CD4-positive, alpha-beta T cell (primary cell): ENCODE results near the gene C10orf62. TPM values are rescaled to one million over a fixed set of nuclear protein-coding genes. Genes with fewer than 3 reads are reported as not detected.

ENCODE experiments used
- ATAC-seq: fragments of 200-7000 bp; cut with Tn5 transposase; one replicate; pipeline ENCODE4 v1.10.0; 2022; ENCODE audit warnings: mild to moderate bottlenecking; ENCODE audit not compliant: poor library complexity
- CTCF ChIA-PET: fragments of 350-600 bp; sonication (Branson Sonifier 250); formaldehyde crosslinking; loops from one replicate; lab custom pipeline; 2021; ENCODE audit warnings: antibody characterized with exemption, inconsistent platforms; lab: Charles Lee
- POLR2A ChIA-PET: fragments of 350-600 bp; sonication (Branson Sonifier 250); formaldehyde crosslinking; loops from one replicate; lab custom pipeline; 2021; ENCODE audit warnings: antibody characterized with exemption, inconsistent platforms; lab: Charles Lee
- DNase-seq, 14 experiments: peaks; one replicate each; pipeline ENCODE4 v3.0.0-alpha.2; 2013 to 2020; ENCODE audit warnings: mixed read lengths in 2 of 14
- H3K27ac ChIP-seq, 2 donors: one replicate each; pipeline versions ENCODE4 v1.5.1 to v1.7.0; 2013; ENCODE audit warnings: low read length in 2 of 2, low read depth in 1 of 2, mild to moderate bottlenecking in 1 of 2
- H3K27me3 ChIP-seq, 2 experiments: 1 replicate in 1 of 2; 2 replicates in 1 of 2; pipeline versions ENCODE4 v1.6.1 to v1.7.0; 2013; ENCODE audit warnings: low read length in 2 of 2, control low read depth in 1 of 2, mild to moderate bottlenecking in 1 of 2, moderate library complexity in 1 of 2; ENCODE audit not compliant: insufficient read depth in 2 of 2, control insufficient read depth in 1 of 2
- H3K36me3 ChIP-seq: one replicate; pipeline ENCODE4 v1.6.1; 2013; ENCODE audit warnings: low read length, control low read depth; ENCODE audit not compliant: insufficient read depth
- H3K4me1 ChIP-seq: one replicate; pipeline ENCODE4 v1.6.1; 2013; ENCODE audit warnings: low read length, control low read depth; ENCODE audit not compliant: insufficient read depth
- H3K4me3 ChIP-seq: one replicate; pipeline ENCODE4 v1.5.1; 2013; ENCODE audit warnings: mild to moderate bottlenecking, low read length, moderate library complexity
- H3K9me3 ChIP-seq, 2 experiments: 1 replicate in 1 of 2; 2 replicates in 1 of 2; pipeline versions ENCODE4 v1.6.1 to v1.7.0; 2013; ENCODE audit warnings: low read length in 2 of 2, mild to moderate bottlenecking in 2 of 2, control low read depth in 1 of 2, moderate library complexity in 1 of 2; ENCODE audit not compliant: control insufficient read depth in 1 of 2, insufficient read depth in 1 of 2
- H3K27ac Mint-ChIP-seq: one replicate; pipeline ENCODE4 v1.8.0; 2020; ENCODE audit warnings: mixed read lengths
- H3K27me3 Mint-ChIP-seq: one replicate; pipeline ENCODE4 v1.8.0; 2021; ENCODE audit warnings: mixed read lengths
- H3K36me3 Mint-ChIP-seq: one replicate; pipeline ENCODE4 v1.8.0; 2021; ENCODE audit warnings: low read depth, mixed read lengths
- H3K4me1 Mint-ChIP-seq: one replicate; pipeline ENCODE4 v1.8.0; 2021; ENCODE audit warnings: low read depth, mixed read lengths
- H3K4me3 Mint-ChIP-seq: one replicate; pipeline ENCODE4 v1.8.0; 2020; ENCODE audit warnings: mild to moderate bottlenecking, mixed read lengths
- H3K9me3 Mint-ChIP-seq: one replicate; pipeline ENCODE4 v1.8.0; 2020; ENCODE audit warnings: mixed read lengths
- CTCF ChIP-seq: fragments of 200-600 bp; IDR thresholded peaks from one replicate; pipeline ENCODE4 v1.8.0; 2022; ENCODE audit warnings: antibody characterized with exemption, mild to moderate bottlenecking
- intact Hi-C, 2 experiments: fragments of 100-400 bp; cut with DNase I in 1 of 2; cut with micrococcal nuclease in 1 of 2; formaldehyde crosslinking; loops; one replicate each; pipeline versions ENCODE4 v1.15.1 to v1.9.0; 2023 to 2025; cut with DNase I, micrococcal nuclease
- total RNA-seq, 174 experiments: library from RNA in 2 of 174; stranded (reverse) in 2 of 174; gene quantifications; one replicate each; pipeline ENCODE4 v1.2.3 and lab custom pipeline; 2021 to 2026

Gene C10orf62
- total RNA-seq, 2 experiments from 2014 or later, result not detected

GRCh38 chr10:97582169-97582568, 7.4 kb upstream of the C10orf62 start:
- no peak overlapping the region for H3K4me3 Mint-ChIP-seq
- no peak overlapping the region for H3K27ac Mint-ChIP-seq
- H3K27me3 ChIP-seq, result peaks cover 2 to 5% of the 10 kb centered on the region in 2 experiments
- H3K4me1 Mint-ChIP-seq, result no peaks in the 10 kb centered on the region
- intact Hi-C loops, result no loop called here
- ChIA-PET CTCF (no interaction called here), POLR2A (no interaction called here)
- TF ChIP-seq CTCF, result no peak
- no peaks in the 10 kb centered on the region for H3K36me3 Mint-ChIP-seq
- H3K27me3 Mint-ChIP-seq, result no peaks in the 10 kb centered on the region
- H3K9me3 Mint-ChIP-seq, result no peaks in the 10 kb centered on the region
- no peaks in the 10 kb centered on the region for H3K4me1 ChIP-seq
- no peaks in the 10 kb centered on the region for H3K36me3 ChIP-seq
- H3K4me3 ChIP-seq, result no peak overlapping the region
- H3K27ac ChIP-seq, result no peak overlapping the region
- H3K9me3 ChIP-seq, result no peaks in the 10 kb centered on the region
- ATAC-seq, result no peak
- DNase-seq, result no peak

- CTCF ChIA-PET, result no interaction called here
- intact Hi-C loops, result no loop called here
- Histone ChIP-seq H3K4me1 (no peaks in the 10 kb centered on the region), H3K27me3 (peaks cover under 1 to 3% of the 10 kb centered on the region in 2 experiments), H3K9me3 (no peaks in the 10 kb centered on the region), H3K4me3 (no peak overlapping the region), H3K27ac (no peak overlapping the region), H3K36me3 (no peaks in the 10 kb centered on the region)
- Mint-ChIP-seq H3K4me1 (no peaks in the 10 kb centered on the region), H3K27me3 (no peaks in the 10 kb centered on the region), H3K27ac (no peak overlapping the region), H3K36me3 (no peaks in the 10 kb centered on the region), H3K4me3 (no peak overlapping the region), H3K9me3 (no peaks in the 10 kb centered on the region)
- POLR2A ChIA-PET, result no interaction called here
- ATAC-seq, result no peak
- no peak for DNase-seq
- TF ChIP-seq CTCF, result no peak
These were observed 6.0 kb upstream of the C10orf62 start for GRCh38 chr10:97583476-97583875.

GRCh38 chr10:97584060-97584797, 5.3 kb upstream of the C10orf62 start, which contains the start of gene HOGA1:
HOGA1 (plus strand) TSS chr10:97584389; CDS start chr10:97584704, 315 bp downstream.
- intact Hi-C loops, result no loop called here
- no peaks in the 10 kb centered on the region for H3K9me3 Mint-ChIP-seq

More at GRCh38 chr10:97584060-97584797, 5.3 kb upstream of the C10orf62 start, which contains the start of gene HOGA1:
- Histone ChIP-seq H3K27ac (no peak within 1 kb of the TSS), H3K4me1 (no peaks in the 10 kb centered on the region), H3K27me3 (no peaks in the 10 kb centered on the region), H3K9me3 (no peaks in the 10 kb centered on the region), H3K36me3 (no peaks in the 10 kb centered on the region), H3K4me3 (no peak within 1 kb of the TSS)
- ChIA-PET POLR2A (no interaction called here), CTCF (no interaction called here)
- Mint-ChIP-seq H3K27me3 (no peaks in the 10 kb centered on the region), H3K4me3 (no peak within 1 kb of the TSS), H3K36me3 (no peaks in the 10 kb centered on the region), H3K4me1 (no peaks in the 10 kb centered on the region), H3K27ac (no peak within 1 kb of the TSS)
- no peak for TF ChIP-seq CTCF
- no peak for ATAC-seq
- DNase-seq, result no peak
